GM21529 (cell line): ENCODE measurements around the gene PRR15L.

Experiments used
- ATAC-seq: cut with Tn5 transposase; IDR thresholded peaks from one replicate; pipeline ENCODE4 v1.9.1; 2021; ENCODE audit not compliant: unreplicated experiment

The PRR15L gene

GRCh38 chr17:47907932-47908562 is 49.6 kb downstream of the PRR15L start:
- no peak for ATAC-seq

- no peak for ATAC-seq
Measured at GRCh38 chr17:47906443-47906842, 51.2 kb downstream of the PRR15L start.

GRCh38 chr17:47905221-47905733 is 52.4 kb downstream of the PRR15L start:
- ATAC-seq = no peak

GRCh38 chr17:47902039-47902744 is 55.5 kb downstream of the PRR15L start:
- ATAC-seq = no peak
